Measurements from ENCODE around the gene ABI2. TPM values are rescaled to one million over a fixed set of nuclear protein-coding genes. Genes with fewer than 3 reads are reported as not detected.
A peak's percentile ranks its signal among the peaks of the same experiment; 100 is the strongest.

ABI2 gene
- total and polyA plus RNA-seq, 2 experiments from 2014 or later = 28.0 to 88.3 TPM

- peaks cover 56% of the 10 kb centered on the region for H3K4me1 ChIP-seq (ENCODE audit: insufficient read depth)
- DNase-seq = peak; percentile 57
- 54 to 65% methylated on average over 2 of the region's 2 CpGs for WGBS, 2 experiments (ENCODE audit: low coverage in 1 of 2, low lambda C conversion rate in 2 of 2, missing lambda C conversion rate in 2 of 2)
- H3K36me3 ChIP-seq (ENCODE audit: low read depth) = peaks cover 66% of the 10 kb centered on the region
- no peaks in the 10 kb centered on the region for H3K9me2 ChIP-seq (ENCODE audit: insufficient read depth)
- H3F3A ChIP-seq (ENCODE audit: insufficient read depth) = peaks cover 75% of the 10 kb centered on the region
- no peak overlapping the region for H3K4me3 ChIP-seq
- H3K27ac ChIP-seq = peak overlapping the region; percentile 44
- peaks cover 16% of the 10 kb centered on the region; the same call in 1 of the 2 replicates for H4K20me1 ChIP-seq (ENCODE audit: insufficient read depth)
- H2AFZ ChIP-seq = no peak overlapping the region
- no peak for TF ChIP-seq EZH2 (IDR thresholded peaks at IDR 0.05; ENCODE audit: insufficient read depth, poor library complexity, severe bottlenecking)
- no peak for TF ChIP-seq EZH2phosphoT487 (IDR thresholded peaks at IDR 0.05; ENCODE audit: insufficient read depth, low read depth)
- no peaks in the 10 kb centered on the region for H3K9me3 ChIP-seq (ENCODE audit: low read depth)
- in situ Hi-C loops (cut with MboI) = loop anchor here (25.0 kb wide), 1 partner anchor 319 kb away; no protein-coding TSS in a partner anchor
- peak overlapping the region; percentile 7 for H3K4me2 ChIP-seq (ENCODE audit: unreplicated experiment)
- no peaks in the 10 kb centered on the region for H3K27me3 ChIP-seq (replicated peaks; ENCODE audit: insufficient read depth)
- no peak overlapping the region for H3K9ac ChIP-seq
- H3K79me2 ChIP-seq (ENCODE audit: insufficient read depth) = peaks cover 100% of the 10 kb centered on the region
These were observed 164.8 kb downstream of the ABI2 start for GRCh38 chr2:203492965-203493364.

Other genes with a start within 250 kb of the ABI2 start
- 51.1 and 51.2 TPM in 2 replicates for gene CYP20A1, start 89.4 kb upstream of the ABI2 start, total RNA-seq (2014; rRNA removed; shearing (Covaris generic))
- 54.7 and 55.0 TPM in 2 replicates for gene CYP20A1, start 89.4 kb upstream of the ABI2 start, polyA plus RNA-seq (2016; fragmentation: Nextera tagmentation; extraction: Ambion mirVana)
- gene RAPH1, start 206.9 kb downstream of the ABI2 start, total RNA-seq (2014; rRNA removed; shearing (Covaris generic)) = 83.9 and 144 TPM in 2 replicates
- 36.9 and 38.8 TPM in 2 replicates for gene RAPH1, start 206.9 kb downstream of the ABI2 start, polyA plus RNA-seq (2016; fragmentation: Nextera tagmentation; extraction: Ambion mirVana)

Data from GM23248 (cell line).